Ascending aorta (tissue), 2 donors: ENCODE results near the gene LIPE. TPM values are rescaled to one million over a fixed set of nuclear protein-coding genes. Genes with fewer than 3 reads are reported as not detected.

Experiments
- DNase-seq, 2 donors: peaks; one replicate each; pipeline ENCODE4 v3.0.0-alpha.2; 2019; ENCODE audit warnings: low spot score in 2 of 2
- H3K27ac ChIP-seq, 2 donors: fragments of 200-600 bp; sonication (generic); one replicate each; pipeline ENCODE4 v1.5.1; 2016 to 2017; ENCODE audit warnings: mild to moderate bottlenecking in 1 of 2
- H3K27me3 ChIP-seq: fragments of 200-600 bp; sonication (generic); one replicate; pipeline ENCODE4 v1.5.1; 2017
- H3K36me3 ChIP-seq, 2 donors: fragments of 200-600 bp; sonication (generic); one replicate each; pipeline ENCODE4 v1.5.1; 2016
- H3K4me1 ChIP-seq, 2 donors: fragments of 200-600 bp; sonication (generic); one replicate each; pipeline ENCODE4 v1.5.1; 2016 to 2017; ENCODE audit warnings: mild to moderate bottlenecking in 1 of 2
- H3K4me3 ChIP-seq, 2 donors: fragments of 200-600 bp; sonication (generic); one replicate each; pipeline ENCODE4 v1.5.1; 2016 to 2017; ENCODE audit warnings: mild to moderate bottlenecking in 1 of 2
- H3K9me3 ChIP-seq, 2 donors: fragments of 200-600 bp; sonication (generic); one replicate each; pipeline ENCODE4 v1.5.1; 2016
- intact Hi-C: fragments of 100-400 bp; cut with DNase I; formaldehyde crosslinking; loops from one replicate; pipeline ENCODE4 v1.15.1; 2023
- total RNA-seq: library from RNA; depleted of rRNA; stranded (reverse); fragments of >200 nt; gene quantifications from one replicate; pipeline ENCODE4 v1.1.0, GENCODE V29; 2016
- TF ChIP-seq, protein P1 (sequence below), 3 experiments: fragments of 200-600 bp in 2 of 3; fragments of 450-650 bp in 1 of 3; sonication (generic) in 2 of 3; IDR thresholded peaks; one replicate each; pipeline ENCODE4 v1.5.1; 2016 to 2019; ENCODE audit warnings: antibody characterized with exemption in 3 of 3, mild to moderate bottlenecking in 1 of 3, moderate library complexity in 1 of 3

The LIPE gene
- total RNA-seq, 1 donor from 2014 or later, result 102 TPM

DNA sequence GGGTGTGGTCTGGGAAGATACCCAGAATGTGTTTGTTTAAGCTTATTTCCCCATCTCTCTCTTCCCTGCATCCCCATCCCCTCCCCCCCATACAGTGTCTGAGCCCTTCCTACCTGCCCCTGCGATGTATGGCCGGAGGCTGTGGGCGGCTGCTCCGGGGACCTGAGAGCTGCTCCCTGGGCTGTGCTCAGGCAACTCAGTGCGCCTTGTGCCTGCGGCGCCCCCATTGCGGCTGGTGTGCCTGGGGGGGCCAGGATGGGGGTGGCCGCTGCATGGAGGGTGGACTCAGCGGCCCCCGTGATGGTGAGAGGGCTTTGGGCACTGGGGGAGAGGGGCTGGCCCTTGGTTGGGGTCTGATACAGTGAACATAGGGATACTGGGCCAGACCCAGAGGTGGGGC, 58.8 kb downstream of the LIPE start:
- Histone ChIP-seq H3K36me3 (peaks cover 12 to 23% of the 10 kb centered on the region in 2 donors), H3K4me3 (no peak overlapping the region), H3K9me3 (no peaks in the 10 kb centered on the region), H3K27ac (no peak overlapping the region), H3K4me1 (no peaks in the 10 kb centered on the region), H3K27me3 (no peaks in the 10 kb centered on the region)
- TF ChIP-seq, protein P1, sequence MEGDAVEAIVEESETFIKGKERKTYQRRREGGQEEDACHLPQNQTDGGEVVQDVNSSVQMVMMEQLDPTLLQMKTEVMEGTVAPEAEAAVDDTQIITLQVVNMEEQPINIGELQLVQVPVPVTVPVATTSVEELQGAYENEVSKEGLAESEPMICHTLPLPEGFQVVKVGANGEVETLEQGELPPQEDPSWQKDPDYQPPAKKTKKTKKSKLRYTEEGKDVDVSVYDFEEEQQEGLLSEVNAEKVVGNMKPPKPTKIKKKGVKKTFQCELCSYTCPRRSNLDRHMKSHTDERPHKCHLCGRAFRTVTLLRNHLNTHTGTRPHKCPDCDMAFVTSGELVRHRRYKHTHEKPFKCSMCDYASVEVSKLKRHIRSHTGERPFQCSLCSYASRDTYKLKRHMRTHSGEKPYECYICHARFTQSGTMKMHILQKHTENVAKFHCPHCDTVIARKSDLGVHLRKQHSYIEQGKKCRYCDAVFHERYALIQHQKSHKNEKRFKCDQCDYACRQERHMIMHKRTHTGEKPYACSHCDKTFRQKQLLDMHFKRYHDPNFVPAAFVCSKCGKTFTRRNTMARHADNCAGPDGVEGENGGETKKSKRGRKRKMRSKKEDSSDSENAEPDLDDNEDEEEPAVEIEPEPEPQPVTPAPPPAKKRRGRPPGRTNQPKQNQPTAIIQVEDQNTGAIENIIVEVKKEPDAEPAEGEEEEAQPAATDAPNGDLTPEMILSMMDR (IDR thresholded peaks at IDR 0.05), result no peak
- intact Hi-C loops, result no loop called here
- DNase-seq, result no peak

GRCh38 chr19:42367929-42368328, 59.3 kb downstream of the LIPE start:
- H3K27ac ChIP-seq, result no peak overlapping the region
- no peak for DNase-seq
- TF ChIP-seq, protein P1 (IDR thresholded peaks at IDR 0.05), result no peak
- no peaks in the 10 kb centered on the region for H3K9me3 ChIP-seq
- H3K27me3 ChIP-seq, result no peaks in the 10 kb centered on the region
- no peaks in the 10 kb centered on the region for H3K4me1 ChIP-seq
- peaks cover 17 to 24% of the 10 kb centered on the region in 2 donors for H3K36me3 ChIP-seq
- H3K4me3 ChIP-seq, result no peak overlapping the region
- intact Hi-C loops, result no loop called here

DNA sequence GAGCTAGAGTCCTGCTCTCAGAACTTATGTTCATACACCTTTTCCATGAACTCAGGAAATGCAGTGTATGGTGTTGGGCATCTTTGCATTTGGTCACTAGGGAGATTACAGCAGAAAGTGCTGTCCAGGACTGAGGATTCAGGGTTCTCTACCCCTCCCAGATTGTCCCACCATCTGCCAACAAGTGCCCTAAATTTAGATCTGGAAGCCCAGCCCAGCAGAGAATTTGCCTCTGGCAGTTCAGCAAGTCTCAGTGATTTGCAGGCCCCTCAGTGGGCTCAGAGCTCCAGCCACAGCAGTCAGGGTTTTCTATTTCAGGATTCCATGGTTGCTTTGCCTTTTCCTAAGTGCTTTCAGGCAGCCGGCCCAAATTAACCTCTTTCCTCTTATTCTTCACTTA, 60.5 kb downstream of the LIPE start:
- peaks cover 17 to 37% of the 10 kb centered on the region in 2 donors for H3K36me3 ChIP-seq
- intact Hi-C loops, result no loop called here
- DNase-seq, result no peak
- no peaks in the 10 kb centered on the region for H3K27me3 ChIP-seq
- TF ChIP-seq, protein P1 (IDR thresholded peaks at IDR 0.05), result no peak
- no peak overlapping the region for H3K27ac ChIP-seq
- H3K4me1 ChIP-seq, result no peaks in the 10 kb centered on the region
- H3K4me3 ChIP-seq, result no peak overlapping the region
- H3K9me3 ChIP-seq, result no peaks in the 10 kb centered on the region

DNA sequence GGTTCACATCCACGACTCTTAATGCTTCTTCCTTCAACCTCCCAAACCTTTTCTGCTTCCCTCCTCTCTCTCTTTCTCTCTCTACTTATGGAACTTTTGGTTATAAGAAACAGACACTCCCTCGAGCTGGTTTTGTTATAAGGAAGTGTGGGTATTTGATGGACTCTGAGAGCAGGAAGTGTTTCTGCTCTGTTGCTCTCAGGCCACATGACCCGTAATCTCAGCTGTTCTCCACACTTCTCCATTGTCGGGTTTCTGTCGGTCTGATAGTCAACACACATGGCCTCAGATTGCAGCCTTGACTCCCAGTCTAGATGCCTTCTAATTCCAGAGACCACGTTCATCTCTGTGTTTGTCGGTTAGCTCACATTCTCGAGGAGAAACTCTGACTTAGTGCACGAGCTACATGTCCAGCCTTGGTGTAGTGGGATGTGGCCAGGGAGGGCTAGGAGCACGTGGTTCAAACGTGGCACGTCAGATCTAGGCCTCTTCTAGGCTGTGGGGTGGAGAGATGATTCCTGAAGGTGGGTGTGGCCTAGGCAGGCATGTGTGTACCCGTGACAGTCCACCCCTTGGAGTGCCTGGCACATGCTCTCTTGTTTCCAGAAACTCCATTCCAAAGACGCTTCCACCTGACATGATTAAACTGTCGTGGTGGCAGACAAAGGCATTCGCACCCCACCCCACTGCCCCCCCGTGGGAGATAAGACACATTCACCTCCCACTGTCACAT, 63.4 kb downstream of the LIPE start:
- Histone ChIP-seq H3K27me3 (no peaks in the 10 kb centered on the region), H3K9me3 (no peaks in the 10 kb centered on the region), H3K27ac (no peak overlapping the region), H3K4me3 (no peak overlapping the region), H3K4me1 (no peaks in the 10 kb centered on the region), H3K36me3 (peaks cover 13 to 50% of the 10 kb centered on the region in 2 donors)
- intact Hi-C loops, result no loop called here
- no peak for DNase-seq
- TF ChIP-seq, protein P1 (IDR thresholded peaks at IDR 0.05), result no peak

DNA sequence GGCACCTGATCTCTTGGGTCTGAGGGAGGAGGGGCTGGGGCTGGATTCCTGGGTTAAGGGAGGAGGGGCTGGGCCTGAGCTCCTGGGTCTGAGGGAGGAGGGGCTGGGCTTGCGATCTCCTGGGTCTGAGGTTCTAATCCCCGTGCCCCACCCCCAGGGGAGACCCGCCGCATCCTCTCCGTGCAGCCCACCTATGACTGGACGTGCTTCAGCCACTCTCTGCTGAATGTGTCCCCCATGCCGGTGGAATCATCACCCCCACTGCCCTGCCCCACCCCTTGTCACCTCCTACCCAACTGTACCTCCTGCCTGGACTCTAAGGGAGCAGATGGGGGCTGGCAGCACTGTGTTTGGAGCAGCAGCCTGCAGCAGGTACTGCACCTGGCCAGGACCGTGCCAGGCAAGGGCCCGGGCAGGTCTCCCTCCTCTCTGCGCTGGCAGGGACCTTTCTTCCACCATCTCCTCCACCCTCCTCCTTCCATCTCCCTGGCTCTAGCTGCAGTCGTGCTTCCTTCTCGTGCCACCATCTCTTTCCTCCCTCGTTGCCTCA, 64.2 kb downstream of the LIPE start:
- H3K36me3 ChIP-seq, result peaks cover 16 to 54% of the 10 kb centered on the region in 2 donors
- H3K27ac ChIP-seq, result no peak overlapping the region
- no peaks in the 10 kb centered on the region for H3K4me1 ChIP-seq
- TF ChIP-seq, protein P1 (IDR thresholded peaks at IDR 0.05), result no peak
- no peaks in the 10 kb centered on the region for H3K27me3 ChIP-seq
- DNase-seq, result no peak
- no peaks in the 10 kb centered on the region for H3K9me3 ChIP-seq
- intact Hi-C loops, result no loop called here
- no peak overlapping the region for H3K4me3 ChIP-seq
